Mesenteric fat pad (tissue), 1 donor: ENCODE measurements around the gene ACAD9. TPM values are rescaled to one million over a fixed set of nuclear protein-coding genes. Genes with fewer than 3 reads are reported as not detected.

ENCODE experiments used
- DNase-seq: peaks from one replicate; pipeline ENCODE4 v3.0.0-alpha.2; 2020; ENCODE audit warnings: low spot score
- total RNA-seq: library from RNA; stranded (reverse); fragmentation: NEBNext Ultra II Directional; extraction: Animal tissue kit (Norgen Biotek cat#: 25700); gene quantifications from one replicate; pipeline ENCODE4 v1.2.1, GENCODE V29; 2021
- donor health status: DM: yes; HTN: yes; CAD: no.

The ACAD9 gene
- total RNA-seq, 1 donor from 2014 or later = 46.3 TPM

DNA sequence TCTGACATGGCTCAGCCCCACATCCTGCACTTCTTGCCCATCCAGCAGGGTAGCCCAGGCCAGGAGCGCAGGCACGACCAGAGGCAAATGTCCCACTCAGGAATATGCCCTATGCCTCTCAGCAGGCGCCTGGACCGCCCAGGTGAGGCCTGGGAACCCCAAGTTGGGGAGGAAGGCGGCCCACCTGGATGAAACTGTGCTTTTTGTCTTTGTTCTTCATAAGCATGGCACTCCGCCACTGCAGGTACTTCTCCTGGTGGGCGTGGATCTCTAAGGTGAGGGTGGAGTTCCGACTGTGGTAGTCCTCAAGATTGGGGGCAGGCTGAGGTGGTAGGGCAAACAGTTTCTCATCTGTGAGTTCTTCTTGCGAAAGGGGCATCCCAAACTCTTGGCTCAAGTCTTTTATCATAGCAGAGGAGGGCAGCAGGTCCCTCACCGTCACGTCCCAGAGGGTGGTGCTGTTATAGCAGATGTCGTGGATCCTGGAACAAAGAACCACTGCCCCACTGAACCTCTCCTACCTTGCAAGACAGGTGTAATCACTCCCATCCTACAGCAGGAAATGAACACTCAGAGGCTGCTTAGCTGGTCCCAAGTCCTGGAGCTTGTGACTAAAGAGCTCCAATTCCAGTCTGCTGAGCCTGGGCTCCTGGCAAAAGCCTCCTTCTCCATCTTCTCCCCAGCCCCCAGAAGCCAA, 53.2 kb downstream of the ACAD9 start:
- DNase-seq = peak; percentile 75

DNA sequence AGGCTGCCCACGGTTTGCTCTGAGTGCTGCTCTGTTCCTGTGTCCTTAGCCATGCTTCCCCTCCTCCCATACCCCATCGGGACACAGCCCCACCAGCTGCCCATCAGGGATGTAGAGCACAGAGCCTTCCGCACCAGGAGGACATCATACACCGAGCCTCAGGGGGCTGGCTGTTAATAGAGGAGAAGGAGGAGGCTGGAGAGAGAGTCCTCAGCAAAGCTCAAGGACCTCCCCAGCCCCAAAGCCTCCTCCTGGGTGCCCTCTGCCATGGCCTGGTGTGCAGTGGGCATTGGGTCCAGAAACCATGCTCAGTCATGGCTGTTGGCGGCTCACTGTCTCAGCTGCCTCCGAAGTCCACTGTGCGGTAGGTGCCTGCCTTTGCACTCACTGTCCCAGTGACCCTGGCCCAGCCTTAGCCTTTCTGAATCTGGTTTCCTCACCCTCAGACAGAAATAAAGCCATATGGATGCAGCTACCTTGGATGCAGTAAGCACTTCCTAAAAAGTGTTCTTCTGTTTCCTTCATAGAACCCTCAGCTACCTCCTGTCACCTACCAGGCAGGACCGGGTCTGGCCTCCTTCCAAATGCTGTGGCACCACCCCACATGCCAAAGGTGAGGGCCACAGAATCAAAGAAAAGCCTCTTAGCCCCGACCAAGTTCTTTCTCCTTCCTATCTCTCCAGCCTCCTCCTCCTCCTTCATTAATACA, 53.9 kb downstream of the ACAD9 start:
- DNase-seq = peak; percentile 75

GRCh38 chr3:128933922-128934253, 54.5 kb downstream of the ACAD9 start:
- peak; percentile 43 for DNase-seq

DNA sequence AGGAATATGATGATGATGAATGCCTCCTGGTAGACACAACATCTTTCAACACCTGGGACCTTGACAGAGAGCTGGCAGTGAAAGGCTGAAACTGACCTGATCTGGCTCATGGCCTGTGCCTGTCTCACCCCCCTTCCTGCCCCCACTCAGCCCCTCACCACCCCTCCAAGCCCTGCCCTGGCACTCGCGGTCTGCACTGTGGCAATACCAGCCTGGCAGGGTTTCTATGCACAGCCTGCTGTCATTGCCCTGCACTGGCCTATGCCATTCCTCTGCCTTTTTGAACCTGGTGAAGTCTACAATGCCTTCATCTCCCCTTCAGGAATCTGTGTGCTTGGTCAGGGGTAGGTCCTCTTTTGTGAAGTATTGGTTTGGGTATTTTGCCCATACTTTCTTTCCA, 56.5 kb downstream of the ACAD9 start:
- no peak for DNase-seq

GRCh38 chr3:128936341-128936740, 56.9 kb downstream of the ACAD9 start:
- no peak for DNase-seq

GRCh38 chr3:128940252-128940651, 60.8 kb downstream of the ACAD9 start:
- DNase-seq = no peak

- DNase-seq = peak; percentile 60
These were observed 62.9 kb downstream of the ACAD9 start for GRCh38 chr3:128942161-128942952.

DNA sequence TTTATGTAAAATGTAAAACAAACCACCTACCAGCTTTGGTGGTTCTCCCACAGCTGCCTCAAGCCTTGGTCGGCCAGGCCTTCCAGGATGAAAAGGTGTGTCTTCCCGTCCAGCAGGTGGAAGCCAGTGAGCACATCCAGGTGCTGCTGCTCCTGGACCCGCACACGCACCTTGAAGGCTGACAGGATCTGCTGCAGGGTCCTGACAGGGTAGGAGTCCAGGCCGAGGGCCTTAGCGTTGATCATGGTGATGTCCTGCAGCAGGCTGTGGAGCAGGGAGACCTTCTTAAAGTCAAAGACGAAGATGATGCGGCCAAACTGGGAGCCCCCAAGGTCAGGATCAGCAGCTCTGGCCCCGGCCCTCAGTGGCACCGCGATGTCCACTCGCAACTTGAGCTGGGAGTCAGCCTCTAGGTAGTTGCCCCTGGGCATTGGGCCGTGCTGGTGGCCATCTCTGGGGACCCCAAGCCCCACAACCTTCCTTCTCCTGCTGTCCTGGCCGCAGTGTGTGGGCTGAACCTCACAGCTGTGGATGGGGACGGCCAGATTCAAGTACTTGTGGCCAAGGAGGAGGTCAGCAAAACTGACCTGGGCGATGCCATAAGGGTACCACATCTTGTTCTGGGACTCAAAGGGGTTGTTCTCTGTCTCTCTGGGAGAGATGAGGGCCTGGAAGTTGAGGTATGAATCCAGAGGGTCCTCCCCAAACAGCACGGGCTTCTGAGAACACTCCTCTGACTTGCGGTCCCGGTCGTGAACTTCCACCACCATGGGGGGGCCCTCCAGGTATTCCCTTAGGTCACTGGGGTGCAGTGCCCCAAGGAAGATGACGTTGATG, 65.8 kb downstream of the ACAD9 start:
- peak; percentile 75 for DNase-seq

DNA sequence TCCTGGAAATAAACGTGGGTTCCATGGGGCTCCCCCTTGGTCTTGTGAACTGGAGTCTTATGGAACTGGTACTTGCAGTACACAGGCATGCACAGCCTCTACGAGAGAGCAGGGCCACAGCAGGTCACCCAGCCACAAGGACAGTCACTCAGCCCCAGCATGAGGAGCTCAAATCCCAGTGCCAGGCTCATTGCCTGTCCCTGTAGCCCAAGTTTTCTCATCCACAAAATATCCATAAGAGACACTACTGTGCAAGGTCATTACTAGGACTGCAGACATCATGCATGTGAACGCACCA, 66.4 kb downstream of the ACAD9 start:
- peak; percentile 45 for DNase-seq

DNA sequence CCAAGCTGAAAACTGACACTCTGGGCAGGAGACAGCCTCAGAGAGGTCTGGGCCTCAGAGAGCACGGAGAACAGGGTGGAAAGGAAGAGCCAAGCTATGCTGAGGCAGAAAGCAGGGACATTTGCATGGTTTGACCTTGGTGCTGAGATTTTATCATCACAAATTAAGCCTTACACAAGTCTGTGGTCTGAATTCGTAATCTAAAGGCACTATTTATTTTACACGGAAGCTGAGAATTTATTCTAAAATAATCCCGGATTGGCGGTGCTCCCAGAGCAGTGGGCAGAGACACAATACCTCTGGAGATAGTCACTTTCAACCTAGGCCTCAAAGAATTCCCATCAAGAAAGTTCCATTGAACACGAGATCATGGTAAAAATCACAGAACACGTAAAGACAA, 67.0 kb downstream of the ACAD9 start:
- DNase-seq = no peak

DNA sequence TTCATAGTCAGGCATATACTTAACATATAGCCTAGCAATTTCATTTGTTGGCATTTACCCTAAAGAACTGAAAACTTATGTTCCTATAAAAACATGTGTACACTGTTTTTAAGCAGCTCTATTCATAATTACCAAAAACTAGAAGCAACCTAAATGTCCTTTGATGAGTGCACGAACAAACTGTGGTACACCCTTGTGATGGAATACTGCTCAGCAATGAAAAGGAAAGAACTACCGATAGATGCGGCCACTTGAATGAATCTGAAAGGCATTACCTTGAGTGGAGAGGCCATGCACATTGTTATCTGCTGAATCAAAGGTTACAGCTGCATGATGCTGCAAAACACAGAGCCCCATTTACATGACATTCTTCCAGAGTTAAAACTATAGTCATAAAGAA, 69.7 kb downstream of the ACAD9 start:
- DNase-seq = no peak

GRCh38 chr3:128950223-128950938, 71.0 kb downstream of the ACAD9 start:
- peak; percentile 39 for DNase-seq

GRCh38 chr3:128956440-128956839, 77.0 kb downstream of the ACAD9 start:
- DNase-seq = no peak

Other genes starting within 250 kb of the ACAD9 start
- 208 TPM for gene RPN1, start 228.8 kb upstream of the ACAD9 start, total RNA-seq
- gene RAB7A, start 153.4 kb upstream of the ACAD9 start, total RNA-seq = 344 TPM
- 0.64 TPM for gene CFAP92, start 114.5 kb downstream of the ACAD9 start, total RNA-seq
- gene EFCC1, start 121.7 kb downstream of the ACAD9 start, total RNA-seq = 1.8 TPM
- not detected for gene GP9, start 181.2 kb downstream of the ACAD9 start, total RNA-seq
- 33.0 TPM for gene RAB43, start 242.2 kb downstream of the ACAD9 start, total RNA-seq